ENCODE results near the gene PRPF40B. TPM values are rescaled to one million over a fixed set of nuclear protein-coding genes. Genes with fewer than 3 reads are reported as not detected.
A peak's percentile ranks its signal among the peaks of the same experiment; 100 is the strongest.

PRPF40B gene
- 2.3 and 6.5 TPM in 2 replicates for total RNA-seq (2014; rRNA removed; shearing (Covaris generic))

GRCh38 chr12:49623142-49623904, at the start of gene PRPF40B:
PRPF40B (plus strand) TSS chr12:49623561; CDS start chr12:49623591, 30 bp downstream.
- DNase-seq (ENCODE audit: low read depth in 1 of 2, low spot score in 2 of 2): peak; percentile 74 to 85
- peak within 1 kb of the TSS; percentile 53 for H3K4me3 ChIP-seq
- no peaks in the 10 kb centered on the region for H3K9me3 ChIP-seq (replicated peaks)
- no peaks in the 10 kb centered on the region for H3K27me3 ChIP-seq (replicated peaks)
- peaks cover 29% of the 10 kb centered on the region for H3K4me1 ChIP-seq (replicated peaks)
- H3K36me3 ChIP-seq: no peaks in the 10 kb centered on the region
- no peak within 1 kb of the TSS for H3K27ac ChIP-seq

- no peak for DNase-seq (ENCODE audit: low read depth in 1 of 2, low spot score in 2 of 2)
- no peaks in the 10 kb centered on the region for H3K27me3 ChIP-seq (replicated peaks)
- H3K36me3 ChIP-seq: no peaks in the 10 kb centered on the region
- H3K4me1 ChIP-seq (replicated peaks): no peaks in the 10 kb centered on the region
- H3K27ac ChIP-seq: no peak overlapping the region
- no peaks in the 10 kb centered on the region for H3K9me3 ChIP-seq (replicated peaks)
- no peak overlapping the region for H3K4me3 ChIP-seq
These were observed 45.6 kb upstream of the PRPF40B start for GRCh38 chr12:49577589-49578315.

- no peaks in the 10 kb centered on the region for H3K9me3 ChIP-seq (replicated peaks)
- no peak for DNase-seq (ENCODE audit: low read depth in 1 of 2, low spot score in 2 of 2)
- H3K36me3 ChIP-seq: no peaks in the 10 kb centered on the region
- H3K27me3 ChIP-seq (replicated peaks): no peaks in the 10 kb centered on the region
- no peak overlapping the region for H3K27ac ChIP-seq
- no peaks in the 10 kb centered on the region for H3K4me1 ChIP-seq (replicated peaks)
- H3K4me3 ChIP-seq: no peak overlapping the region
These were observed 44.8 kb upstream of the PRPF40B start for GRCh38 chr12:49578471-49579112.

- Histone ChIP-seq H3K4me3 (no peak overlapping the region), H3K4me1 (replicated peaks) (no peaks in the 10 kb centered on the region), H3K27me3 (replicated peaks) (no peaks in the 10 kb centered on the region), H3K36me3 (no peaks in the 10 kb centered on the region; the same call in 1 of the 2 replicates), H3K27ac (no peak overlapping the region), H3K9me3 (replicated peaks) (no peaks in the 10 kb centered on the region)
- peak; percentile 74 to 83 for DNase-seq (ENCODE audit: low read depth in 1 of 2, low spot score in 2 of 2)
These were observed 42.5 kb upstream of the PRPF40B start for GRCh38 chr12:49580572-49581535.

- no peaks in the 10 kb centered on the region for H3K27me3 ChIP-seq (replicated peaks)
- H3K36me3 ChIP-seq: no peaks in the 10 kb centered on the region; the same call in 1 of the 2 replicates
- H3K27ac ChIP-seq: no peak overlapping the region
- H3K4me3 ChIP-seq: no peak overlapping the region
- DNase-seq (ENCODE audit: low read depth in 1 of 2, low spot score in 2 of 2): no peak
- H3K4me1 ChIP-seq (replicated peaks): no peaks in the 10 kb centered on the region
- H3K9me3 ChIP-seq (replicated peaks): no peaks in the 10 kb centered on the region
These were observed 41.2 kb upstream of the PRPF40B start for GRCh38 chr12:49582201-49582600.

GRCh38 chr12:49582850-49583249, 40.5 kb upstream of the PRPF40B start:
- DNase-seq (ENCODE audit: low read depth in 1 of 2, low spot score in 2 of 2): no peak
- no peak overlapping the region for H3K4me3 ChIP-seq
- no peaks in the 10 kb centered on the region; the same call in 1 of the 2 replicates for H3K36me3 ChIP-seq
- H3K9me3 ChIP-seq (replicated peaks): no peaks in the 10 kb centered on the region
- H3K27me3 ChIP-seq (replicated peaks): no peaks in the 10 kb centered on the region
- no peaks in the 10 kb centered on the region for H3K4me1 ChIP-seq (replicated peaks)
- no peak overlapping the region for H3K27ac ChIP-seq

GRCh38 chr12:49583366-49584094, 39.8 kb upstream of the PRPF40B start:
- Histone ChIP-seq H3K27me3 (replicated peaks) (no peaks in the 10 kb centered on the region), H3K4me1 (replicated peaks) (no peaks in the 10 kb centered on the region), H3K27ac (no peak overlapping the region), H3K4me3 (no peak overlapping the region), H3K36me3 (no peaks in the 10 kb centered on the region; the same call in 1 of the 2 replicates), H3K9me3 (replicated peaks) (no peaks in the 10 kb centered on the region)
- DNase-seq (ENCODE audit: low read depth in 1 of 2, low spot score in 2 of 2): no peak

GRCh38 chr12:49584591-49584990, 38.8 kb upstream of the PRPF40B start:
- H3K36me3 ChIP-seq: no peaks in the 10 kb centered on the region; the same call in 1 of the 2 replicates
- H3K4me1 ChIP-seq (replicated peaks): no peaks in the 10 kb centered on the region

GRCh38 chr12:49585477-49586459, 37.6 kb upstream of the PRPF40B start:
- no peaks in the 10 kb centered on the region; the same call in 1 of the 2 replicates for H3K36me3 ChIP-seq
- no peak for DNase-seq (ENCODE audit: low read depth in 1 of 2, low spot score in 2 of 2)
- H3K27ac ChIP-seq: no peak overlapping the region
- no peak overlapping the region for H3K4me3 ChIP-seq
- H3K27me3 ChIP-seq (replicated peaks): no peaks in the 10 kb centered on the region
- no peaks in the 10 kb centered on the region for H3K9me3 ChIP-seq (replicated peaks)
- no peaks in the 10 kb centered on the region for H3K4me1 ChIP-seq (replicated peaks)

More at GRCh38 chr12:49584591-49584990, 38.8 kb upstream of the PRPF40B start:
- no peaks in the 10 kb centered on the region for H3K27me3 ChIP-seq (replicated peaks)
- H3K9me3 ChIP-seq (replicated peaks): no peaks in the 10 kb centered on the region
- H3K4me3 ChIP-seq: no peak overlapping the region
- no peak for DNase-seq (ENCODE audit: low read depth in 1 of 2, low spot score in 2 of 2)
- no peak overlapping the region for H3K27ac ChIP-seq

- Histone ChIP-seq H3K4me1 (replicated peaks) (no peaks in the 10 kb centered on the region), H3K9me3 (replicated peaks) (no peaks in the 10 kb centered on the region), H3K36me3 (no peaks in the 10 kb centered on the region; the same call in 1 of the 2 replicates), H3K4me3 (no peak overlapping the region), H3K27ac (no peak overlapping the region), H3K27me3 (replicated peaks) (no peaks in the 10 kb centered on the region)
- no peak for DNase-seq (ENCODE audit: low read depth in 1 of 2, low spot score in 2 of 2)
These were observed 36.0 kb upstream of the PRPF40B start for GRCh38 chr12:49587174-49587908.

- H3K36me3 ChIP-seq: no peaks in the 10 kb centered on the region; the same call in 1 of the 2 replicates
- H3K27ac ChIP-seq: no peak overlapping the region
- H3K4me3 ChIP-seq: no peak overlapping the region
- H3K4me1 ChIP-seq (replicated peaks): no peaks in the 10 kb centered on the region
- no peaks in the 10 kb centered on the region for H3K9me3 ChIP-seq (replicated peaks)
- no peak for DNase-seq (ENCODE audit: low read depth in 1 of 2, low spot score in 2 of 2)
- H3K27me3 ChIP-seq (replicated peaks): no peaks in the 10 kb centered on the region
These were observed 35.1 kb upstream of the PRPF40B start for GRCh38 chr12:49588281-49588680.
